Measurements from ENCODE around the gene EXO5.
"Not testable (repeated sequence)": the region's sequence is repeated elsewhere in the genome, so short reads cannot be mapped to it uniquely, and the experiment has no call there.

EXO5 gene

DNA sequence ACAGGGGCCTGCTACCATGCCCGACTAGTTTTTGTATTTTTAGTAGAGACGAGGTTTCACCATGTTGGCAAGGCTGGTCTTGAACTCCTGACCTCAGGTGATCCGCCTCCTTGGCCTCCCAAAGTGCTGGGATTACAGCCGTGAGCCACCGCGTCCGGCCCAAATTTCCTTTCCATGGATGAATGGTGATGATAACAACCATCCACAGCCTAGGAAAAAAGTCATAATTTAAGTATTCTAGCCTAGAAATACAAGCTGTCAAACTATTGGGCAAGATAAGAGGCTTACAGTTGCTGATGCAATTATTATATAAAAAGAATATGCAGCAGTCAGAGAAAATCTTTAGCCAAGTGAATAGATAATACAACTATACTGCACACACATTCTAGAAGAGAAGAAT lies 46.2 kb downstream of the EXO5 start:
- not testable (repeated sequence) for DNase-seq

DNA sequence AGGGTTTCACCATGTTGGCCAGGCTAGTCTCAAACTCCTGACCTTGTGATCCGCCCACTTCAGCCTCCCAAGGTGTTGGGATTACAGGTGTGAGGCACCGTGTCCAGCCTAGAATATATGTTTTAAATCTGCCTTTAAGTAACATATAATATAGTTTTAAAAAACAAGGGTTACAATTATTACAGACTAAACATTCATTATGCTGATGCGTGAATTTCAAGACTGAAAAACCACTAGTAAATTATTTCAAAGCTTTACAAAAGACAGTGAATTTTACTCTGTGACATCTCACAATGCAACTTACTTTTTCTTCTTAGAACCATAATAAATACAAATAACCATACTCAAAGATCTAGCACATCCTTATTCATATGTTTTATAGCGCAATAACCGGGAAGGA lies 47.6 kb downstream of the EXO5 start:
- no peak for DNase-seq

GRCh38 chr1:40558241-40558640 lies 49.7 kb downstream of the EXO5 start:
- DNase-seq: not testable (repeated sequence)

- DNase-seq: no peak
Measured at GRCh38 chr1:40562185-40562584, 53.6 kb downstream of the EXO5 start.

GRCh38 chr1:40563266-40563665 lies 54.7 kb downstream of the EXO5 start:
- DNase-seq: no peak

GRCh38 chr1:40564506-40564905 lies 55.9 kb downstream of the EXO5 start:
- no peak for DNase-seq

DNA sequence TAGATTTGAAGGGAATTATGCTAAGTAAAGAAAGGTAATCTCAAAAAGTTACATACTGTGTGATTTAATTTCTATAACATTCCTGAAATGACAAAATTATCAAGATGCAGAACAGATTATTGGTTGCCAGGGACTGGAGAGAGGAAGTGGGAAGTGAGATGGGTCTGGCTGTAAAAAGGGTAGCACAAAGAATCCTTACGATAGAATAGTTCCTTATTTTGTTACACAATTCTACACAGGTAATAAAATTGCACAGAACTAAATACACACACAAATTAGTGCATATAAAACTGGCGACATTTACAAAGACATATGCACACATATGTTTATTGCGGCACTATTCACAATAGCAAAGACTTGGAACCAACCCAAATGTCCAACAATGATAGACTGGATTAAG lies 56.3 kb downstream of the EXO5 start:
- DNase-seq: no peak
